Esophagus (tissue), 2 donors: Measurements from ENCODE around the gene VRK2. TPM values are rescaled to one million over a fixed set of nuclear protein-coding genes. Genes with fewer than 3 reads are reported as not detected.
"Not testable (repeated sequence)": the region's sequence is repeated elsewhere in the genome, so short reads cannot be mapped to it uniquely, and the experiment has no call there.

ENCODE experiments used
- H3K27ac ChIP-seq, 2 donors: one replicate each; pipeline ENCODE4 v1.5.1; 2013; ENCODE audit warnings: low read depth in 2 of 2, mild to moderate bottlenecking in 2 of 2, inconsistent platforms in 1 of 2, low read length in 1 of 2, moderate library complexity in 1 of 2
- H3K27me3 ChIP-seq, 2 donors: one replicate each; pipeline ENCODE4 v1.6.1; 2013; ENCODE audit warnings: low read length in 2 of 2, control low read depth in 1 of 2, mild to moderate bottlenecking in 1 of 2; ENCODE audit not compliant: insufficient read depth in 2 of 2, control insufficient read depth in 1 of 2
- H3K36me3 ChIP-seq, 2 donors: one replicate each; pipeline ENCODE4 v1.6.1; 2013; ENCODE audit warnings: low read length in 1 of 2; ENCODE audit not compliant: control insufficient read depth in 2 of 2, insufficient read depth in 2 of 2
- H3K4me1 ChIP-seq, 2 donors: one replicate each; pipeline ENCODE4 v1.6.1; 2013; ENCODE audit warnings: low read length in 1 of 2; ENCODE audit not compliant: control insufficient read depth in 2 of 2, insufficient read depth in 2 of 2
- H3K4me3 ChIP-seq, 2 donors: one replicate each; pipeline ENCODE4 v1.5.1; 2013; ENCODE audit warnings: low read length in 2 of 2, mild to moderate bottlenecking in 2 of 2, low read depth in 1 of 2, moderate library complexity in 1 of 2
- H3K9me3 ChIP-seq, 2 donors: one replicate each; pipeline ENCODE4 v1.6.1; 2013; ENCODE audit warnings: mild to moderate bottlenecking in 2 of 2, low read depth in 1 of 2, low read length in 1 of 2, moderate library complexity in 1 of 2; ENCODE audit not compliant: control insufficient read depth in 2 of 2, insufficient read depth in 1 of 2
- WGBS, 2 donors: extraction: QIAGEN DNeasy Blood & Tissue Kit; methylation state at CpG; one replicate each; pipeline ENCODE4 v1.1.7; 2013; 5-methylcytosine and 5-hydroxymethylcytosine counted together
- polyA plus RNA-seq, 2 donors: library from polyadenylated mRNA; stranded (reverse); fragments of 200-250 nt; gene quantifications; one replicate each; pipeline ENCODE4 v1.2.3, GENCODE V29; 2013
- donor health status: healthy with polysubstance abuse.
- donor health status: Bipolar disorder and iron deficiency.

Gene VRK2
- polyA plus RNA-seq, 2 donors: 9.4 to 18.4 TPM

GRCh38 chr2:58140508-58141072 lies 94.0 kb downstream of the VRK2 start:
- no peaks in the 10 kb centered on the region for H3K9me3 ChIP-seq
- H3K27ac ChIP-seq: no peak overlapping the region
- H3K4me3 ChIP-seq: no peak overlapping the region
- no peaks in the 10 kb centered on the region for H3K27me3 ChIP-seq
- no peaks in the 10 kb centered on the region for H3K36me3 ChIP-seq
- 87 to 88% methylated on average over 3 of the region's 3 CpGs for WGBS, 2 donors
- no peaks in the 10 kb centered on the region for H3K4me1 ChIP-seq

- 98 to 99% methylated on average over 6 of the region's 6 CpGs for WGBS, 2 donors
- not testable (repeated sequence) for H3K27ac ChIP-seq, H3K36me3 ChIP-seq
Observed at GRCh38 chr2:58145769-58146168, 99.2 kb downstream of the VRK2 start.

DNA sequence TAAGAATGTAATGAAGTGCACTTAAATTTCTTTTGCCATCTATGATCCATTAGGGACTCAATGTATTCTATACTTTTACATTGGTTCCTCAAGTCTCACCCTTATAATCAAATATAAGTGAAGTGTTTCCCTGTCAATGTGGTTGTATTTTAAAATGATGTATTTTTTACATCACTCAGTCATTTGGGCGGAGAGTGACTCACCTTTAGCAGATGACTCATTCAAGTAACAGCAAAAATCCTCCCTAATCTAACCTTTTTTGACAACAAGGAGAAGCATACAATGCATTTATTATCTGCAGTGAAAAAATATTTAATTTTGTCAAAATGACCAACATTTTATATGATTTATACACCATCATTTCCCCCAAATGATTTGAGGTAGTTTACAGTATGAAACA lies 100.1 kb downstream of the VRK2 start:
- Histone ChIP-seq H3K4me3 (no peak overlapping the region), H3K27me3 (no peaks in the 10 kb centered on the region), H3K9me3 (no peaks in the 10 kb centered on the region), H3K36me3 (no peaks in the 10 kb centered on the region), H3K27ac (no peak overlapping the region), H3K4me1 (no peaks in the 10 kb centered on the region)
- WGBS, 2 donors: 54 to 74% methylated on average over 1 of the region's 1 CpG

More at GRCh38 chr2:58145769-58146168, 99.2 kb downstream of the VRK2 start:
- not testable (repeated sequence) for H3K9me3 ChIP-seq, H3K4me3 ChIP-seq, H3K27me3 ChIP-seq, H3K4me1 ChIP-seq

- H3K4me3 ChIP-seq: no peak overlapping the region
- H3K36me3 ChIP-seq: peaks cover 2 to 3% of the 10 kb centered on the region in 2 donors
- H3K9me3 ChIP-seq: no peaks in the 10 kb centered on the region
- H3K27ac ChIP-seq: no peak overlapping the region
- no peaks in the 10 kb centered on the region for H3K27me3 ChIP-seq
- 92 to 99% methylated on average over 7 of the region's 7 CpGs for WGBS, 2 donors
- no peaks in the 10 kb centered on the region for H3K4me1 ChIP-seq
Observed at GRCh38 chr2:58155160-58155778, 108.7 kb downstream of the VRK2 start.

DNA sequence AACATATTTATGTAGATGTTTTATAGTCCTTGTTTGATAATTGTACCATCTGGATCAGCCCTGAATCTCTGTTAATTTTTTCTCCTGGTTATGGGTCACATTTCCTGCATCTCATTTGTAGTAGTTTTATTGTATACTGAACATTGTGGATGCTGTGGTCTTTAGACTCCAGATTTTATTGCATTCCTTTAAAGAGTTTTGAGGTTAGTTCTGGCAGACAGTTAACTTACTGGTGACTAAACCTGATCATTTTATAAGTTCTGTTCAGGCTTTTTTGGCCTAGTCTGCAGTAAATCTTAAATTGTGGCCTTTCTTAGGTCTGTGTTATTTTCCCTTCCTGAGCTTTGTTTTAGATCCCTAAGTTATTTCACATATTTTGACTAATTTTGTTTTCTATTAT lies 110.2 kb downstream of the VRK2 start:
- Histone ChIP-seq H3K9me3 (no peaks in the 10 kb centered on the region), H3K36me3 (peaks cover 3 to 4% of the 10 kb centered on the region in 2 donors), H3K27ac (no peak overlapping the region), H3K4me3 (no peak overlapping the region), H3K27me3 (no peaks in the 10 kb centered on the region), H3K4me1 (no peaks in the 10 kb centered on the region)

DNA sequence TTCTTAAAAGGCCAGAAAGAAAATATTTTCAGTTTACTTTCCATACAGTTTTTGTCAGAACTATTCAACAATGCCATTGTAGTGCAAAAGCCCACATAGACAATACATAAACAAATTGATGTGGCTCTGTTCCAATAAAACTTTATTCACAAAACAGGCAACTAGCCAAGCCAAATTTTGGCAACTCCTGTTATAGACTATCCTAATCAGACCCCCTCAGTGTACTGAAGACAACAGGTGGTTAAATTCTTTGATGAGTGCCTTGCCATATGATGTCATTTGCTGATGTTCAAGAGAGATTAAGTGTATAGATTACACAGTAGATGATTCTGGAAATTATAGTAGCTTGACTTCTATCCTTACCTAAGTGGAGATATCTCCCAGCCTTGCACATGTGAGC lies 111.1 kb downstream of the VRK2 start:
- Histone ChIP-seq H3K4me1 (no peaks in the 10 kb centered on the region), H3K27me3 (no peaks in the 10 kb centered on the region), H3K27ac (no peak overlapping the region), H3K36me3 (peaks cover 3 to 4% of the 10 kb centered on the region in 2 donors), H3K9me3 (no peaks in the 10 kb centered on the region), H3K4me3 (no peak overlapping the region)

DNA sequence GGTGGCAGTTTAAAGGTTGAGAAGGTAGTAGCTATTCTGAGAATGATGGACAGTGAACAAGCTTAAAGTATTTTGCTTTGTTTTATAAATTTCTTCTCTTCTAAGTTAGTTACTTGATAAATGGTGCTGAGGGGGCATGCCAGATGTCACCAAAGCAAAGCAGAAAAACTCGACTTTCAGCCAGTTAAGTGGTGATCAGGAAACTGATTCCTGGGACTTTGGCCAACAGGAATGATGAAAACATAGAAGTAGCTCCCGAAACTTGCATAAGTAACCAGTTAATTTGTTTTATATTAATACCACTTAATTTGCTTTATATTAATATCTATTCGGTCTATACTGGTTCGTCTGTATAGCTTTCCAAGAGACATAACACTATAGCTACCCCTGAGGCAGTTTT lies 111.9 kb downstream of the VRK2 start:
- no peak overlapping the region for H3K27ac ChIP-seq
- H3K4me1 ChIP-seq: no peaks in the 10 kb centered on the region
- 78 to 79% methylated on average over 4 of the region's 4 CpGs for WGBS, 2 donors
- no peaks in the 10 kb centered on the region for H3K27me3 ChIP-seq
- H3K4me3 ChIP-seq: no peak overlapping the region
- no peaks in the 10 kb centered on the region for H3K9me3 ChIP-seq
- H3K36me3 ChIP-seq: peaks cover 3 to 4% of the 10 kb centered on the region in 2 donors

GRCh38 chr2:58163913-58164312 lies 117.3 kb downstream of the VRK2 start:
- Histone ChIP-seq H3K27ac (no peak overlapping the region), H3K4me1 (no peaks in the 10 kb centered on the region), H3K4me3 (no peak overlapping the region), H3K27me3 (no peaks in the 10 kb centered on the region), H3K9me3 (no peaks in the 10 kb centered on the region), H3K36me3 (peaks cover 0 to 2% of the 10 kb centered on the region in 2 donors)
- 96 to 97% methylated on average over 3 of the region's 3 CpGs for WGBS, 2 donors

GRCh38 chr2:58168130-58168529 lies 121.5 kb downstream of the VRK2 start:
- H3K4me3 ChIP-seq, H3K27me3 ChIP-seq, H3K36me3 ChIP-seq, H3K27ac ChIP-seq, H3K4me1 ChIP-seq, H3K9me3 ChIP-seq: not testable (repeated sequence)
- 94 to 98% methylated on average over 6 of the region's 6 CpGs for WGBS, 2 donors

DNA sequence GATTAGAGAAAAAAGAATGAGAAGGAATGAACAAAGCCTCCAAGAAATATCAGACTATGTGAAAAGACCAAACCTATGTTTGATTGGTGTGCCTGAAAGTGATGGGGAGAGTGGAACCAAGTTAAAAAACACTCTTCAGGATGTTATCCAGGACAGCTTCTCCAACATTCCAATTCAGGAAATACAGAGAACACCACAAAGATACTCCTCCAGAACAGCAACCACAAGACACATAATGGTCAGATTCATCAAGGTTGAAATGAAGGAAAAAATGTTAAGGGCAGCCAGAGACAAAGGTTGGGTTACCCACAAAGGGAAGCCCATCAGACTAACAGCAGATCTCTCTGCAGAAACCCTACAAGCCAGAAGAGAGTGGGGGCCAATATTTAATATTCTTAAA lies 123.2 kb downstream of the VRK2 start:
- H3K36me3 ChIP-seq: not testable (repeated sequence)

More for the DNA sequence above, 123.2 kb downstream of the VRK2 start:
- H3K4me1 ChIP-seq, H3K27me3 ChIP-seq, H3K4me3 ChIP-seq, H3K9me3 ChIP-seq, H3K27ac ChIP-seq: not testable (repeated sequence)
